ENCODE measurements around the gene MYO1D. TPM values are rescaled to one million over a fixed set of nuclear protein-coding genes. Genes with fewer than 3 reads are reported as not detected.
"Not testable (repeated sequence)": the region's sequence is repeated elsewhere in the genome, so short reads cannot be mapped to it uniquely, and the experiment has no call there.

The MYO1D gene
- total RNA-seq, 1 donor from 2014 or later: 18.0 TPM

- H2AFZ ChIP-seq (ENCODE audit: low read depth, low read length): no peak overlapping the region
- H4K20me1 ChIP-seq (ENCODE audit: insufficient read depth, low read length): no peaks in the 10 kb centered on the region
- FAIRE-seq (no peak), DNase-seq (ENCODE audit: low read depth) (no peak)
- no peaks in the 10 kb centered on the region for H3K79me2 ChIP-seq (ENCODE audit: insufficient read depth, low read length)
- H3K4me1 Mint-ChIP-seq (ENCODE audit: low read depth, unreplicated experiment): no peaks in the 10 kb centered on the region
- H3K27me3 Mint-ChIP-seq (ENCODE audit: low read depth, unreplicated experiment): peaks cover under 1% of the 10 kb centered on the region
- no peak overlapping the region for H3K27ac Mint-ChIP-seq (ENCODE audit: unreplicated experiment)
- H3K4me3 ChIP-seq (ENCODE audit: insufficient read depth, low read depth, low read length): no peak overlapping the region
- no peaks in the 10 kb centered on the region for H3K9me3 ChIP-seq (ENCODE audit: insufficient read depth, low read depth, low read length)
- TF ChIP-seq CTCF (IDR thresholded peaks at IDR 0.05; ENCODE audit: insufficient read depth, low read depth, low read length) (no peak), EZH2 (IDR thresholded peaks at IDR 0.05; ENCODE audit: insufficient read depth, low read length) (no peak)
- H3K9ac ChIP-seq (ENCODE audit: low read length): no peak overlapping the region
- no peaks in the 10 kb centered on the region for H3K36me3 ChIP-seq (ENCODE audit: insufficient read depth, low read length)
- no peak overlapping the region for H3K27ac ChIP-seq (ENCODE audit: low read depth, low read length)
- no peak overlapping the region for H3K4me3 Mint-ChIP-seq (ENCODE audit: unreplicated experiment)
- H3K27me3 ChIP-seq (ENCODE audit: insufficient read depth, low read length): peaks cover 2% of the 10 kb centered on the region
- no peaks in the 10 kb centered on the region for H3K4me1 ChIP-seq (ENCODE audit: insufficient read depth, low read length)
- no peaks in the 10 kb centered on the region for H3K36me3 Mint-ChIP-seq (ENCODE audit: low read depth, unreplicated experiment)
- H3K4me2 ChIP-seq (ENCODE audit: low read length): no peak overlapping the region
- no peaks in the 10 kb centered on the region for H3K9me3 Mint-ChIP-seq (ENCODE audit: unreplicated experiment)
These were observed 44.1 kb upstream of the MYO1D start for GRCh38 chr17:32921017-32921416.

GRCh38 chr17:32920293-32920692 lies 43.4 kb upstream of the MYO1D start:
- H3K36me3 Mint-ChIP-seq (ENCODE audit: low read depth, unreplicated experiment): no peaks in the 10 kb centered on the region
- no peak overlapping the region for H3K4me3 Mint-ChIP-seq (ENCODE audit: unreplicated experiment)
- Histone ChIP-seq H3K9me3 (ENCODE audit: insufficient read depth, low read depth, low read length) (no peaks in the 10 kb centered on the region), H2AFZ (ENCODE audit: low read depth, low read length) (no peak overlapping the region), H3K4me1 (ENCODE audit: insufficient read depth, low read length) (no peaks in the 10 kb centered on the region), H3K79me2 (ENCODE audit: insufficient read depth, low read length) (no peaks in the 10 kb centered on the region), H3K36me3 (ENCODE audit: insufficient read depth, low read length) (no peaks in the 10 kb centered on the region), H3K9ac (ENCODE audit: low read length) (no peak overlapping the region), H3K27ac (ENCODE audit: low read depth, low read length) (no peak overlapping the region), H4K20me1 (ENCODE audit: insufficient read depth, low read length) (no peaks in the 10 kb centered on the region), H3K4me2 (ENCODE audit: low read length) (no peak overlapping the region), H3K4me3 (ENCODE audit: insufficient read depth, low read depth, low read length) (no peak overlapping the region), H3K27me3 (ENCODE audit: insufficient read depth, low read length) (peaks cover 2% of the 10 kb centered on the region)
- H3K4me1 Mint-ChIP-seq (ENCODE audit: low read depth, unreplicated experiment): no peaks in the 10 kb centered on the region
- H3K9me3 Mint-ChIP-seq (ENCODE audit: unreplicated experiment): peaks cover 2% of the 10 kb centered on the region
- FAIRE-seq: no peak
- TF ChIP-seq CTCF (IDR thresholded peaks at IDR 0.05; ENCODE audit: insufficient read depth, low read depth, low read length): no peak
- no peak for TF ChIP-seq EZH2 (IDR thresholded peaks at IDR 0.05; ENCODE audit: insufficient read depth, low read length)
- no peak for DNase-seq (ENCODE audit: low read depth)
- H3K27me3 Mint-ChIP-seq (ENCODE audit: low read depth, unreplicated experiment): no peaks in the 10 kb centered on the region
- H3K27ac Mint-ChIP-seq (ENCODE audit: unreplicated experiment): no peak overlapping the region

GRCh38 chr17:32919876-32920275 lies 43.0 kb upstream of the MYO1D start:
- not testable (repeated sequence) for H3K27me3 Mint-ChIP-seq (ENCODE audit: low read depth, unreplicated experiment)

More at GRCh38 chr17:32919876-32920275, 43.0 kb upstream of the MYO1D start:
- not testable (repeated sequence) for H3K4me1 ChIP-seq (ENCODE audit: insufficient read depth, low read length); H2AFZ ChIP-seq (ENCODE audit: low read depth, low read length); H3K4me3 ChIP-seq (ENCODE audit: insufficient read depth, low read depth, low read length); H3K9me3 ChIP-seq (ENCODE audit: insufficient read depth, low read depth, low read length); H3K9ac ChIP-seq (ENCODE audit: low read length); H3K4me2 ChIP-seq (ENCODE audit: low read length); H3K79me2 ChIP-seq (ENCODE audit: insufficient read depth, low read length); DNase-seq (ENCODE audit: low read depth); H3K4me1 Mint-ChIP-seq (ENCODE audit: low read depth, unreplicated experiment); H3K9me3 Mint-ChIP-seq (ENCODE audit: unreplicated experiment); H3K36me3 Mint-ChIP-seq (ENCODE audit: low read depth, unreplicated experiment); H3K27ac Mint-ChIP-seq (ENCODE audit: unreplicated experiment); H4K20me1 ChIP-seq (ENCODE audit: insufficient read depth, low read length); H3K27me3 ChIP-seq (ENCODE audit: insufficient read depth, low read length); H3K4me3 Mint-ChIP-seq (ENCODE audit: unreplicated experiment); FAIRE-seq; H3K27ac ChIP-seq (ENCODE audit: low read depth, low read length); H3K36me3 ChIP-seq (ENCODE audit: insufficient read depth, low read length)
